Liver (tissue), 9 donors: ENCODE measurements around the gene HIRIP3. TPM values are rescaled to one million over a fixed set of nuclear protein-coding genes. Genes with fewer than 3 reads are reported as not detected.

Experiments
- DNase-seq: peaks from one replicate; pipeline ENCODE4 v3.0.0-alpha.2; 2017; ENCODE audit warnings: low spot score
- H3K27ac ChIP-seq, 2 donors: one replicate each; pipeline ENCODE4 v1.7.0; 2013; ENCODE audit warnings: inconsistent platforms in 2 of 2, low read length in 2 of 2, control low read depth in 1 of 2, low read depth in 1 of 2, mild to moderate bottlenecking in 1 of 2
- H3K27me3 ChIP-seq, 4 donors: one replicate each; pipeline versions ENCODE4 v1.6.1 to v1.7.0; 2013; ENCODE audit warnings: low read length in 3 of 4, inconsistent platforms in 1 of 4, mild to moderate bottlenecking in 1 of 4, moderate library complexity in 1 of 4; ENCODE audit not compliant: control insufficient read depth in 4 of 4, insufficient read depth in 4 of 4
- H3K36me3 ChIP-seq, 4 donors: one replicate each; pipeline versions ENCODE4 v1.6.1 to v1.7.0; 2013; ENCODE audit warnings: low read length in 3 of 4, mild to moderate bottlenecking in 3 of 4, low read depth in 1 of 4, moderate library complexity in 1 of 4; ENCODE audit not compliant: control insufficient read depth in 4 of 4, insufficient read depth in 3 of 4
- H3K4me1 ChIP-seq, 4 donors: one replicate each; pipeline versions ENCODE4 v1.6.1 to v1.7.0; 2013; ENCODE audit warnings: low read length in 3 of 4, mild to moderate bottlenecking in 3 of 4, moderate library complexity in 1 of 4; ENCODE audit not compliant: control insufficient read depth in 4 of 4, insufficient read depth in 4 of 4
- H3K4me3 ChIP-seq, 3 donors: one replicate each; pipeline versions ENCODE4 v1.6.1 to v1.7.0; 2013; ENCODE audit warnings: low read length in 3 of 3, control low read depth in 1 of 3, low read depth in 1 of 3, mild to moderate bottlenecking in 1 of 3
- H3K9ac ChIP-seq, 2 donors: one replicate each; pipeline ENCODE4 v1.7.0; 2013; ENCODE audit warnings: low read length in 2 of 2, mild to moderate bottlenecking in 2 of 2, moderate library complexity in 2 of 2, control low read depth in 1 of 2, low read depth in 1 of 2
- H3K9me3 ChIP-seq, 4 donors: one replicate each; pipeline versions ENCODE4 v1.6.1 to v1.7.0; 2013; ENCODE audit warnings: low read length in 3 of 4; ENCODE audit not compliant: control insufficient read depth in 4 of 4
- EGR1 ChIP-seq, 2 donors: IDR thresholded peaks; 2 replicates each; pipeline ENCODE4 v1.6.1; 2016 to 2018; ENCODE audit warnings: antibody characterized with exemption in 2 of 2, low read depth in 2 of 2
- FOXA2 ChIP-seq: IDR thresholded peaks from 2 replicates; pipeline ENCODE4 v1.6.1; 2016; ENCODE audit warnings: antibody characterized with exemption
- GABPA ChIP-seq, 2 donors: IDR thresholded peaks in 1 of 2; conservative IDR thresholded peaks in 1 of 2; 2 replicates each; pipeline ENCODE4 v1.6.1; 2016; ENCODE audit warnings: antibody characterized with exemption in 2 of 2, mild to moderate bottlenecking in 1 of 2, moderate library complexity in 1 of 2
- HNF4A ChIP-seq, 2 donors: conservative IDR thresholded peaks; 2 replicates each; pipeline ENCODE4 v1.6.1; 2016; ENCODE audit warnings: antibody characterized with exemption in 2 of 2, mild to moderate bottlenecking in 2 of 2
- HNF4G ChIP-seq: IDR thresholded peaks from 2 replicates; pipeline ENCODE4 v1.6.1; 2016; ENCODE audit warnings: antibody characterized with exemption
- JUND ChIP-seq, 2 donors: IDR thresholded peaks; 2 replicates each; pipeline ENCODE4 v1.6.1; 2016; ENCODE audit warnings: antibody characterized with exemption in 2 of 2
- RAD21 ChIP-seq, 2 donors: IDR thresholded peaks; 2 replicates each; pipeline ENCODE4 v1.6.1; 2016; ENCODE audit warnings: antibody characterized with exemption in 2 of 2, mild to moderate bottlenecking in 2 of 2
- SP1 ChIP-seq: IDR thresholded peaks from 2 replicates; pipeline ENCODE4 v1.6.1; 2018; ENCODE audit warnings: antibody characterized with exemption, mild to moderate bottlenecking
- TAF1 ChIP-seq: conservative IDR thresholded peaks from 2 replicates; pipeline ENCODE4 v1.6.1; 2016; ENCODE audit warnings: antibody characterized with exemption, mild to moderate bottlenecking
- WGBS: extraction: QIAGEN DNeasy Blood & Tissue Kit; methylation state at CpG from one replicate; pipeline ENCODE4 v1.1.7; 2013; 5-methylcytosine and 5-hydroxymethylcytosine counted together
- polyA plus RNA-seq, 2 donors: library from polyadenylated mRNA; stranded (reverse) in 1 of 2; unstranded in 1 of 2; fragments of 200-250 nt in 1 of 2; fragments of >200 nt in 1 of 2; fragmentation: Nextera tagmentation in 1 of 2; extraction: Ambion mirVana in 1 of 2; gene quantifications; one replicate each; pipeline versions ENCODE4 v1.2.1 to v1.2.3, GENCODE V29; 2013 to 2015
- total RNA-seq, 2 donors: library from RNA; depleted of rRNA; stranded (reverse); fragments of >200 nt; gene quantifications; one replicate each; pipeline ENCODE4 v1.2.3, GENCODE V29; 2014
- TF ChIP-seq, protein P1 (sequence below): IDR thresholded peaks from 2 replicates; pipeline ENCODE4 v1.6.1; 2016; ENCODE audit warnings: antibody characterized with exemption, mild to moderate bottlenecking
- TF ChIP-seq, protein P2 (sequence below): IDR thresholded peaks from 2 replicates; pipeline ENCODE4 v1.6.1; 2016; ENCODE audit warnings: antibody characterized with exemption
- TF ChIP-seq, protein P3 (sequence below): IDR thresholded peaks from 2 replicates; pipeline ENCODE4 v1.6.1; 2016; ENCODE audit warnings: antibody characterized with exemption
- TF ChIP-seq, protein P4 (sequence below): fragments of 150-350 bp; IDR thresholded peaks from 2 replicates; pipeline ENCODE4 v1.5.1; 2017; ENCODE audit warnings: improper control_type of control experiment, low read depth, low read length; ENCODE audit not compliant: missing input control
- TF ChIP-seq, protein P5 (sequence below): IDR thresholded peaks from 2 replicates; pipeline ENCODE4 v1.6.1; 2016; ENCODE audit warnings: antibody characterized with exemption
- donor health status: healthy.
- donor health status: healthy.
- donor health status: healthy.
- donor health status: healthy.
- donor health status: healthy.

HIRIP3 gene
- total and polyA plus RNA-seq, 4 donors: 5.7 to 10.5 (median 9.1) TPM

DNA sequence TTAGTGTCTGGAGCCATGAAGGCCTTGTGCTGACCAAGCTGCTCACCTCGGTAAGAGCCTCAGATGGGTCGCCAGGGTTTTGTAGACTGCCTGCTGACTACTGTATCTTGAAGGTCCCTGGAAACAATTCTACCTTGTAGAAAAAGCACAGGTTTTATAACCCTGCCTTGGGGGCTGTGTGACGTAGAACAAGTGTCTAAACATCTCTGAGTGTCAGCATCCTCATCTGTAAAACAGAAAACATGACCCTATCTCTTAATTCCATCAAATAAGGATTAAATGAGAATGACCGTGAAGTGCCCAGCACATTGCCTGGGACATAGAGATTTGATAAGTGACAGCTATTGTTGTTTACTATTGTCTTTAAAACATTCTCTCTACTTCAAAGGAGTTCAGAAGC is 27.2 kb downstream of the HIRIP3 start (continued):
- TF ChIP-seq, protein P1, sequence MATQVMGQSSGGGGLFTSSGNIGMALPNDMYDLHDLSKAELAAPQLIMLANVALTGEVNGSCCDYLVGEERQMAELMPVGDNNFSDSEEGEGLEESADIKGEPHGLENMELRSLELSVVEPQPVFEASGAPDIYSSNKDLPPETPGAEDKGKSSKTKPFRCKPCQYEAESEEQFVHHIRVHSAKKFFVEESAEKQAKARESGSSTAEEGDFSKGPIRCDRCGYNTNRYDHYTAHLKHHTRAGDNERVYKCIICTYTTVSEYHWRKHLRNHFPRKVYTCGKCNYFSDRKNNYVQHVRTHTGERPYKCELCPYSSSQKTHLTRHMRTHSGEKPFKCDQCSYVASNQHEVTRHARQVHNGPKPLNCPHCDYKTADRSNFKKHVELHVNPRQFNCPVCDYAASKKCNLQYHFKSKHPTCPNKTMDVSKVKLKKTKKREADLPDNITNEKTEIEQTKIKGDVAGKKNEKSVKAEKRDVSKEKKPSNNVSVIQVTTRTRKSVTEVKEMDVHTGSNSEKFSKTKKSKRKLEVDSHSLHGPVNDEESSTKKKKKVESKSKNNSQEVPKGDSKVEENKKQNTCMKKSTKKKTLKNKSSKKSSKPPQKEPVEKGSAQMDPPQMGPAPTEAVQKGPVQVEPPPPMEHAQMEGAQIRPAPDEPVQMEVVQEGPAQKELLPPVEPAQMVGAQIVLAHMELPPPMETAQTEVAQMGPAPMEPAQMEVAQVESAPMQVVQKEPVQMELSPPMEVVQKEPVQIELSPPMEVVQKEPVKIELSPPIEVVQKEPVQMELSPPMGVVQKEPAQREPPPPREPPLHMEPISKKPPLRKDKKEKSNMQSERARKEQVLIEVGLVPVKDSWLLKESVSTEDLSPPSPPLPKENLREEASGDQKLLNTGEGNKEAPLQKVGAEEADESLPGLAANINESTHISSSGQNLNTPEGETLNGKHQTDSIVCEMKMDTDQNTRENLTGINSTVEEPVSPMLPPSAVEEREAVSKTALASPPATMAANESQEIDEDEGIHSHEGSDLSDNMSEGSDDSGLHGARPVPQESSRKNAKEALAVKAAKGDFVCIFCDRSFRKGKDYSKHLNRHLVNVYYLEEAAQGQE: no peak
- TF ChIP-seq JUND (IDR thresholded peaks at IDR 0.05): no peak
- TF ChIP-seq, protein P2, sequence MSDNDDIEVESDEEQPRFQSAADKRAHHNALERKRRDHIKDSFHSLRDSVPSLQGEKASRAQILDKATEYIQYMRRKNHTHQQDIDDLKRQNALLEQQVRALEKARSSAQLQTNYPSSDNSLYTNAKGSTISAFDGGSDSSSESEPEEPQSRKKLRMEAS: no peak

DNA sequence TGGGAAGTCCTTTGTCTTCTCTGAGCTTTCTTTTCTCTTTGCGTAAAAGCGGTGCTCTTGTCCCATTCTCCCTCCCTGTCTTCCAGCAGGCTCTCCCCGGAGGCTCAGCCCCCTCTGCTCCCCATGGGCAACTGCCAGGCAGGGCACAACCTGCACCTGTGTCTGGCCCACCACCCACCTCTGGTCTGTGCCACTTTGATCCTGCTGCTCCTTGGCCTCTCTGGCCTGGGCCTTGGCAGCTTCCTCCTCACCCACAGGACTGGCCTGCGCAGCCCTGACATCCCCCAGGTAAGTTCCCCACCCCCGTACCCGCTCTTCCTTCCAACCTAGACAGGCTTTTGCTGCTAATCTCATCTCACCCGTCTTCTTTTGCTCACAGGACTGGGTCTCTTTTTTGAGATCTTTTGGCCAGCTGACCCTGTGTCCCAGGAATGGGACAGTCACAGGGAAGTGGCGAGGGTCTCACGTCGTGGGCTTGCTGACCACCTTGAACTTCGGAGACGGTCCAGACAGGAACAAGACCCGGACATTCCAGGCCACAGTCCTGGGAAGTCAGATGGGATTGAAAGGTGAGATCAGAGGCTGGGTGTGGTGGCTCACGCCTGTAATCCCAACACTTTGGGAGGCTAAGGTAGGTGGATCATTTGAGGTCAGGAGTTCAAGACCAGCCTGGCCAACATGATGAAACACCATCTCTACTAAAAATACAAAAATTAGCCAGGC is 32.2 kb downstream of the HIRIP3 start:
- H3K9ac ChIP-seq: no peak overlapping the region
- WGBS: 87% methylated on average over 14 of the region's 14 CpGs
- DNase-seq: no peak
- peak overlapping the region; percentile 65 to 86 for H3K27ac ChIP-seq
- peaks cover 1 to 5% (median 4%) of the 10 kb centered on the region in 4 donors for H3K36me3 ChIP-seq
- H3K27me3 ChIP-seq: no peaks in the 10 kb centered on the region
- TF ChIP-seq GABPA (IDR thresholded peaks at IDR 0.05 in 1 of 2, conservative IDR thresholded peaks at IDR 0.05 in 1 of 2): no peak
- TF ChIP-seq, protein P2: no peak
- TF ChIP-seq, protein P3, sequence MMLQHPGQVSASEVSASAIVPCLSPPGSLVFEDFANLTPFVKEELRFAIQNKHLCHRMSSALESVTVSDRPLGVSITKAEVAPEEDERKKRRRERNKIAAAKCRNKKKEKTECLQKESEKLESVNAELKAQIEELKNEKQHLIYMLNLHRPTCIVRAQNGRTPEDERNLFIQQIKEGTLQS: no peak
- TF ChIP-seq, protein P1: no peak
- no peak for TF ChIP-seq RAD21 (IDR thresholded peaks at IDR 0.05)
- no peak for TF ChIP-seq HNF4G
- TF ChIP-seq, protein P4, sequence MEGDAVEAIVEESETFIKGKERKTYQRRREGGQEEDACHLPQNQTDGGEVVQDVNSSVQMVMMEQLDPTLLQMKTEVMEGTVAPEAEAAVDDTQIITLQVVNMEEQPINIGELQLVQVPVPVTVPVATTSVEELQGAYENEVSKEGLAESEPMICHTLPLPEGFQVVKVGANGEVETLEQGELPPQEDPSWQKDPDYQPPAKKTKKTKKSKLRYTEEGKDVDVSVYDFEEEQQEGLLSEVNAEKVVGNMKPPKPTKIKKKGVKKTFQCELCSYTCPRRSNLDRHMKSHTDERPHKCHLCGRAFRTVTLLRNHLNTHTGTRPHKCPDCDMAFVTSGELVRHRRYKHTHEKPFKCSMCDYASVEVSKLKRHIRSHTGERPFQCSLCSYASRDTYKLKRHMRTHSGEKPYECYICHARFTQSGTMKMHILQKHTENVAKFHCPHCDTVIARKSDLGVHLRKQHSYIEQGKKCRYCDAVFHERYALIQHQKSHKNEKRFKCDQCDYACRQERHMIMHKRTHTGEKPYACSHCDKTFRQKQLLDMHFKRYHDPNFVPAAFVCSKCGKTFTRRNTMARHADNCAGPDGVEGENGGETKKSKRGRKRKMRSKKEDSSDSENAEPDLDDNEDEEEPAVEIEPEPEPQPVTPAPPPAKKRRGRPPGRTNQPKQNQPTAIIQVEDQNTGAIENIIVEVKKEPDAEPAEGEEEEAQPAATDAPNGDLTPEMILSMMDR: no peak
- no peak for TF ChIP-seq SP1
- TF ChIP-seq EGR1 (IDR thresholded peaks at IDR 0.05; ENCODE audit: low read depth in 2 of 2): no peak
- TF ChIP-seq TAF1: no peak
- no peak for TF ChIP-seq FOXA2
- no peak for TF ChIP-seq HNF4A (conservative IDR thresholded peaks at IDR 0.05)
- no peak for TF ChIP-seq JUND (IDR thresholded peaks at IDR 0.05)
- TF ChIP-seq, protein P5, sequence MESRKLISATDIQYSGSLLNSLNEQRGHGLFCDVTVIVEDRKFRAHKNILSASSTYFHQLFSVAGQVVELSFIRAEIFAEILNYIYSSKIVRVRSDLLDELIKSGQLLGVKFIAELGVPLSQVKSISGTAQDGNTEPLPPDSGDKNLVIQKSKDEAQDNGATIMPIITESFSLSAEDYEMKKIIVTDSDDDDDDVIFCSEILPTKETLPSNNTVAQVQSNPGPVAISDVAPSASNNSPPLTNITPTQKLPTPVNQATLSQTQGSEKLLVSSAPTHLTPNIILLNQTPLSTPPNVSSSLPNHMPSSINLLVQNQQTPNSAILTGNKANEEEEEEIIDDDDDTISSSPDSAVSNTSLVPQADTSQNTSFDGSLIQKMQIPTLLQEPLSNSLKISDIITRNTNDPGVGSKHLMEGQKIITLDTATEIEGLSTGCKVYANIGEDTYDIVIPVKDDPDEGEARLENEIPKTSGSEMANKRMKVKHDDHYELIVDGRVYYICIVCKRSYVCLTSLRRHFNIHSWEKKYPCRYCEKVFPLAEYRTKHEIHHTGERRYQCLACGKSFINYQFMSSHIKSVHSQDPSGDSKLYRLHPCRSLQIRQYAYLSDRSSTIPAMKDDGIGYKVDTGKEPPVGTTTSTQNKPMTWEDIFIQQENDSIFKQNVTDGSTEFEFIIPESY: no peak
- peak overlapping the region in 1 of 3 donors; percentile 90 for H3K4me3 ChIP-seq
- H3K4me1 ChIP-seq: peaks cover 2 to 22% (median 13%) of the 10 kb centered on the region in 4 donors
- H3K9me3 ChIP-seq: no peaks in the 10 kb centered on the region
